ENCODE measurements around the gene ACOX1. TPM values are rescaled to one million over a fixed set of nuclear protein-coding genes. Genes with fewer than 3 reads are reported as not detected.
"Not testable (repeated sequence)": the region's sequence is repeated elsewhere in the genome, so short reads cannot be mapped to it uniquely, and the experiment has no call there.

Gene ACOX1
- total and polyA plus RNA-seq, 9 donors, result 10.6 to 53.0 (median 39.4) TPM

DNA sequence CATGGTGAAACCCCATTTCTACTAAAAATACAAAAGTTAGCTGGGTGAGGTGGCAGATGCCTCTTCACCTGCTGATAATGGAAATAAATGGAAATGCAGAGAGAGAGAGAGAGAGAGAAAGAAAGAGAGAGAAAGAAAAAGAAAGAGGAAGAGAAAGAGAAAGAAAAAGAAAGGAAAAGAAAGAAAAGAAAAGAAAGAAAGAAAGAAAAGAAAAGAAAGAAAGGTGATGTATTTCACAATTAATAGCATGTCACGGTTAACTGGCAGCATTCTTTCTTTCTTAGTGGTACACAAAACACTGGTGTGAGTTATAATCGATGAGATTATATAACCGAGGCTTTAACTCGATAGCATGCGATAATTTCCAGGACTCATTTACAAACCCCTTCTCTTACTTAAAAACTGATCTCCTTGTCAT, 3.2 kb downstream of the ACOX1 start:
- H3K4me1 ChIP-seq (ENCODE audit: insufficient read depth), result peaks cover 1% of the 10 kb centered on the region
- 29 to 69% (median 33%) methylated on average over 5 of the region's 5 CpGs for WGBS, 3 donors
- no peaks in the 10 kb centered on the region for H3K27me3 ChIP-seq
- no peaks in the 10 kb centered on the region for H3K9me3 ChIP-seq
- H3K36me3 ChIP-seq, result no peaks in the 10 kb centered on the region
- no peak overlapping the region for H3K27ac ChIP-seq
- TF ChIP-seq, protein P1, sequence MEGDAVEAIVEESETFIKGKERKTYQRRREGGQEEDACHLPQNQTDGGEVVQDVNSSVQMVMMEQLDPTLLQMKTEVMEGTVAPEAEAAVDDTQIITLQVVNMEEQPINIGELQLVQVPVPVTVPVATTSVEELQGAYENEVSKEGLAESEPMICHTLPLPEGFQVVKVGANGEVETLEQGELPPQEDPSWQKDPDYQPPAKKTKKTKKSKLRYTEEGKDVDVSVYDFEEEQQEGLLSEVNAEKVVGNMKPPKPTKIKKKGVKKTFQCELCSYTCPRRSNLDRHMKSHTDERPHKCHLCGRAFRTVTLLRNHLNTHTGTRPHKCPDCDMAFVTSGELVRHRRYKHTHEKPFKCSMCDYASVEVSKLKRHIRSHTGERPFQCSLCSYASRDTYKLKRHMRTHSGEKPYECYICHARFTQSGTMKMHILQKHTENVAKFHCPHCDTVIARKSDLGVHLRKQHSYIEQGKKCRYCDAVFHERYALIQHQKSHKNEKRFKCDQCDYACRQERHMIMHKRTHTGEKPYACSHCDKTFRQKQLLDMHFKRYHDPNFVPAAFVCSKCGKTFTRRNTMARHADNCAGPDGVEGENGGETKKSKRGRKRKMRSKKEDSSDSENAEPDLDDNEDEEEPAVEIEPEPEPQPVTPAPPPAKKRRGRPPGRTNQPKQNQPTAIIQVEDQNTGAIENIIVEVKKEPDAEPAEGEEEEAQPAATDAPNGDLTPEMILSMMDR (IDR thresholded peaks at IDR 0.05), result no peak
- TF ChIP-seq POLR2A (IDR thresholded peaks at IDR 0.05) (no peak), EP300 (IDR thresholded peaks at IDR 0.05) (no peak)
- no peak for DNase-seq
- intact Hi-C loops (cut with DNase I), result loop anchor here in 1 of 4 donors (5.0 kb wide), 1 partner anchor 33 kb away; the partner anchor contains the start of gene FBF1
- no peak overlapping the region for H3K4me3 ChIP-seq

DNA sequence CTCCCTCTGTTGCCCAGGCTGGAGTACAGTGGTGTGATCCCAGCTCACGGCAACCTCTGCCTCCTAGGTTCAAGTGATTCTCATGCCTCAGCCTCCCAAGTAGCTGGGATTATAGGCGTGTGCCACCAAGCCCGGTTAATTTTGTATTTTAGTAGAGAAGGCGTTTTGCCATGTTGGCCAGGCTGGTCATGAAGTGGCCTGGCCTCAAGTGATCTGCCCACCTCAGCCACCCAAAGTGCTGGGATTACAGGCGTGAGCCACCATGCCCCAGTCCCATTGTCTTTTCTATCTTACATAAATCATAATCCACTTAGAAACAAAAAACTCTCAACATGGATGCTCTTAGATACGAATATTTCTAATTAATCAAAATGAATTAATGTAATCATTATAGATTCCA, 3.8 kb downstream of the ACOX1 start:
- not testable (repeated sequence) for DNase-seq; H3K4me3 ChIP-seq; H3K27me3 ChIP-seq; H3K36me3 ChIP-seq; H3K9me3 ChIP-seq; H3K27ac ChIP-seq; H3K4me1 ChIP-seq (ENCODE audit: insufficient read depth)
- WGBS, 3 donors, result 93 to 96% (median 95%) methylated on average over 6 of the region's 6 CpGs
- intact Hi-C loops (cut with DNase I), result loop anchor here in 1 of 4 donors (5.0 kb wide), 1 partner anchor 33 kb away; the partner anchor contains the start of gene FBF1

DNA sequence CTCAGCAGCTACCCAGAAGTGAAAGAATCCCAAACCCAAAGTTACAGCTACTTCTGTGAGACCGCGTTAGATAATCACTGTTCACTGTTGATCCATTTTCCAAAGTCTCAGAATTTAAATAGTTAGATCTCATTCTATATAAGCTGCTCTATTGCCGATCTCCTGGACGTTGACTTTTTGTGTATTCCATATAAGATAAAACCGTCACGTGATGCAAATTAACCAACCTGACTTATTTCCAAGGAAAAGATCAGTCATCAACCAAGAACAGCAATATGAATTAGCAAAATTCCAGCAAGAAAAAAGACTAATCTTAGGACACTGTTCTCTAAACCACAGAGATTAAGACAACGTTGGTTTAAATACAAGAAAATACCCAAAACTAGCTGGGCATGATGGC, 8.3 kb downstream of the ACOX1 start:
- TF ChIP-seq POLR2A (IDR thresholded peaks at IDR 0.05) (no peak), EP300 (IDR thresholded peaks at IDR 0.05) (no peak)
- TF ChIP-seq, protein P1 (IDR thresholded peaks at IDR 0.05), result no peak
- peaks cover 1% of the 10 kb centered on the region for H3K4me1 ChIP-seq (ENCODE audit: insufficient read depth)
- no peak overlapping the region for H3K27ac ChIP-seq
- intact Hi-C loops (cut with DNase I), result no loop called here
- no peaks in the 10 kb centered on the region for H3K9me3 ChIP-seq
- no peaks in the 10 kb centered on the region for H3K36me3 ChIP-seq
- no peak overlapping the region for H3K4me3 ChIP-seq
- WGBS, 3 donors, result 84 to 90% (median 84%) methylated on average over 7 of the region's 7 CpGs
- H3K27me3 ChIP-seq, result no peaks in the 10 kb centered on the region
- no peak for DNase-seq

DNA sequence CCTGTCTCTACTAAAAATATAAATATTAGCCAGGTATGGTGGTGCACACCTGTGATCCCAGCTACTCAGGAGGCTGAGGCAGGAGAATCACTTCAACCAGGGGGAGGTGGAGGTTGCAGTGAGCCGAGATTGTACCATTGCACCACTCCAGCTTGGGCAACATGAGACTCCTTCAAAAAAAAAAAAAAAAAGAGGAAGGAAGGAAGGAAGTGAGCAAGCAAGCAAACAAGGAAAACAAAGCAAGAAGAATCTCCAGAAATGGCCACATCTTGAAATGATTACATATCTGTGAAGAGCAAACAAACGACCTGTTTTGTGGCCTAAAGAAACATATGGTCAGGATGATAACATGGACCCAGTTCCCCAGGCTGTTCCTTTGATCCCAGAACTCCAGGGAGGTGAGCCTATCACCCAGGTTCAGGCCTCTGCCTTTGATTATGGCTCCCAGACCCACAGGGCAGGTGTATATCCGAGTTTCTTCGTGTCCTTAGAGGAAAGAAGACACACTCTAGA, 8.9 kb downstream of the ACOX1 start:
- DNase-seq, result no peak
- 59 to 66% (median 61%) methylated on average over 4 of the region's 4 CpGs for WGBS, 3 donors
- H3K36me3 ChIP-seq, result no peaks in the 10 kb centered on the region
- H3K4me3 ChIP-seq, result no peak overlapping the region
- intact Hi-C loops (cut with DNase I), result no loop called here
- no peak overlapping the region for H3K27ac ChIP-seq
- no peaks in the 10 kb centered on the region for H3K9me3 ChIP-seq
- no peaks in the 10 kb centered on the region for H3K4me1 ChIP-seq (ENCODE audit: insufficient read depth)
- no peak for TF ChIP-seq POLR2A (IDR thresholded peaks at IDR 0.05)
- TF ChIP-seq, protein P1 (IDR thresholded peaks at IDR 0.05), result no peak
- no peak for TF ChIP-seq EP300 (IDR thresholded peaks at IDR 0.05)
- H3K27me3 ChIP-seq, result no peaks in the 10 kb centered on the region

DNA sequence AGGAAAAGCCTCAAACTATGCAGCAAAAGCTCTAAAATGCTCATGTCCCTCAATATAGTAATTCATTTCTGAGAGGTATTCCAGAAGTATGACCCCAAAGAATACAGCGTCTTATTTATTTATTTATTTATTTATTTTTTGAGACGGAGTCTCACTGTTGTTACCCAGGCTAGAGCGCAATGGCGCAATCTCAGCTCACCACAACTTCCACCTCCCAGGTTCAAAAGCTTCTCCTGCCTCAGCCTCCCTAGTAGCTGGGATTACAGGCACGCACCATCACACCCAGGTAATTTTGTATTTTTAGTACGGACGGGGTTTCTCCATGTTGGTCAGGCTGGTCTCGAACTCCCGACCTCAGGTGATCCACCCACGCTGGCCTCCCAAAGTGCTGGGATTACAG, 9.9 kb downstream of the ACOX1 start:
- H3K9me3 ChIP-seq; H3K27me3 ChIP-seq; H3K4me3 ChIP-seq; DNase-seq; H3K27ac ChIP-seq; intact Hi-C loops (cut with DNase I); H3K36me3 ChIP-seq; H3K4me1 ChIP-seq (ENCODE audit: insufficient read depth): not testable (repeated sequence)
- WGBS, 3 donors, result 86 to 94% (median 92%) methylated on average over 10 of the region's 10 CpGs
